IgD-negative memory B cell (primary cell): ENCODE measurements around the gene METRN. TPM values are rescaled to one million over a fixed set of nuclear protein-coding genes. Genes with fewer than 3 reads are reported as not detected.
A peak's percentile ranks its signal among the peaks of the same experiment; 100 is the strongest.

ENCODE experiments used
- H3K27ac Mint-ChIP-seq, 3 donors: one replicate each; pipeline ENCODE4 v1.8.0; 2020 to 2022; ENCODE audit warnings: mild to moderate bottlenecking in 3 of 3, mixed read lengths in 3 of 3, moderate library complexity in 1 of 3
- H3K27me3 Mint-ChIP-seq: one replicate; pipeline ENCODE4 v1.8.0; 2021; ENCODE audit warnings: mixed read lengths
- H3K36me3 Mint-ChIP-seq: one replicate; pipeline ENCODE4 v1.8.0; 2020; ENCODE audit warnings: mild to moderate bottlenecking, mixed read lengths
- H3K4me1 Mint-ChIP-seq, 3 donors: one replicate each; pipeline ENCODE4 v1.8.0; 2020 to 2022; ENCODE audit warnings: mixed read lengths in 3 of 3, mild to moderate bottlenecking in 1 of 3
- H3K4me3 Mint-ChIP-seq, 4 donors: one replicate each; pipeline ENCODE4 v1.8.0; 2020 to 2022; ENCODE audit warnings: mild to moderate bottlenecking in 4 of 4, mixed read lengths in 4 of 4, moderate library complexity in 3 of 4
- H3K9me3 Mint-ChIP-seq, 3 donors: one replicate each; pipeline ENCODE4 v1.8.0; 2020 to 2021; ENCODE audit warnings: mixed read lengths in 3 of 3, mild to moderate bottlenecking in 1 of 3
- polyA plus RNA-seq: library from polyadenylated mRNA; unstranded; fragments of 300-500 nt; fragmentation: Illumina TruSeq; gene quantifications from one replicate; pipeline ENCODE4 v1.2.3, GENCODE V29; 2021

Gene METRN
- polyA plus RNA-seq, 1 donor from 2014 or later = 2.8 TPM

DNA sequence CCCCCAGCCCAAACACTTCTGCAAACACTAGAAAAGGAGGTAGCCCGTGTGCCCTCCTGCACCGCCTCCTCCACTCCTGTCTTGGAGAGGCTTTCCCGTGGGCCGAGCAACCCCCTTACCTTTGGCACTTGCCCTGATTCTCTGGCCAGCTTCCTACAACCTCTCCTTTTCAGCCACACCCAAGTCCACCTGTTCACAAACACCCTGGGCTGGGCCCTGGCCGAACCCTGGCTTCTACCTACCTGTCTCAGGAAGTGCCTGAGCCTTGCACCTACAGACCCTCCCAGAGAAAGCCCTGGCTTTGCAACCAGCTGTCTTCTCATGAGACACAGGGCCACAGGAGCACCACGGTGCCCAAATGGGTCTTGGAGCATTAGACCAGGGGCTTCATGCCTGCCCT, 4.0 kb downstream of the METRN start:
- Mint-ChIP-seq H3K27me3 (peaks cover 12% of the 10 kb centered on the region), H3K36me3 (no peaks in the 10 kb centered on the region), H3K9me3 (no peaks in the 10 kb centered on the region), H3K4me1 (peaks cover 6 to 8% (median 8%) of the 10 kb centered on the region in 3 donors), H3K4me3 (peak overlapping the region in 3 of 4 donors; percentile 61 to 87 (median 72)), H3K27ac (peak overlapping the region in 2 of 3 donors; percentile 87 to 95)

DNA sequence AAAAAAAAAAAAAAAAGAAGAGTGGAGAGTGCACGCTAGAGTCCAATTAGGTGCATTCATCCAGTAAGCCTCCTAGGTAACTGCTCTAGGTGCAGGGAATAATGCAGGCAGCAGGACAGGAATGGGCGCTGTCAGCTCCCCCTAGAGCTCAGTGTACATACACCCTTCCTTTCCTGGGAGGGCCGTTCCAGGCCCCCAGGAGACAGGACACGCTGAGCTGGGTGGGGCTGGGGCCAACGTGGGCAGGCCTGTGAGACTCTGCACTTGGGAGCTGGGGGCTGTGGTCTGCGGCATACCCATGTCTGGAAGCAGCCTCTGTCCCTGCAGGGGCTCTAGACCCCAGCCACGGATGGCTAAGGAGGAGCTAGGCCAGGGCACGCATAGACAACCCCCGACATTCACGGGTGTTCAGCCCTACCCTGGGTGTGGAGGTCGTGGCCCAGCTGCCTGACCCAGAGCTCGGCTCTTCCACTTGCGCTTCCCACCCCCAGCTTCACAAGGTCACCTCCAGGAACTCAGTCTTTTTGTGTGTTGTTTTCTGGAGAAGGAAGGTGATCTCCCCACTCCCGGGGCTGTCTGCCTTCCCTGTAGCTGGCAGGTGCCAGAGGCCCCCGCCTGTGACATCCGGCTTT, 5.0 kb downstream of the METRN start:
- H3K4me1 Mint-ChIP-seq = peaks cover 6 to 8% (median 8%) of the 10 kb centered on the region in 3 donors
- H3K9me3 Mint-ChIP-seq = no peaks in the 10 kb centered on the region
- H3K4me3 Mint-ChIP-seq = peak overlapping the region; percentile 79 to 93 (median 89)
- H3K36me3 Mint-ChIP-seq = no peaks in the 10 kb centered on the region
- H3K27me3 Mint-ChIP-seq = peaks cover 8% of the 10 kb centered on the region
- peak overlapping the region; percentile 65 to 95 (median 89) for H3K27ac Mint-ChIP-seq

DNA sequence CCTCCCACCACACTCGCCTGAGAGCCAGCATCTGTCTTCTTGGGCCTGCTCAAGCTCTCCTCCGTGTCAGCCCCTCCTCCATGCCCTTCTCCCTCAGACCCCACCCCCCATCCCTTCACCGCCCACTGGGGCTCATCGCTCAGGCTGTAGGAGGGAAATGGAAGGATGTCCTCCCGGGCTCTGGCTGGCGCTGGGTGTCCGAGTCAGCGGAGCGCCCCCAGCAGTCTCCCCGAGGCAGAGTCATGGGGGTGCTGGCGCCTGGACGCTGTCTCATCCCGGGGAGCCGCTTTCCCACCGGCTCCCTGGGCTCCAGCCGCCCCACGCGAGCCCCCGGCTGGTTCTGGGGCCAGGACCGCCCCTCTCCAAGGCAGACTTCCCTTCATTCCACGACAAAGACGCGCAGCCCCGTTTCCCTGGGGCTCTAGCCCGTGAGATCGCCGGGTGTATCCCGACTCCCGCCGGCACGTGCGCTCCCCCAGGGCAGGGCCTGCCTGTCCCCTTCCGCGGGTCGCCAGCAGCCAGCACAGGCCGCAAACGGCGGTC, 5.6 kb downstream of the METRN start:
- Mint-ChIP-seq H3K4me1 (peaks cover 6 to 10% (median 8%) of the 10 kb centered on the region in 3 donors), H3K4me3 (peak overlapping the region; percentile 79 to 93 (median 89)), H3K36me3 (no peaks in the 10 kb centered on the region), H3K9me3 (no peaks in the 10 kb centered on the region), H3K27me3 (peaks cover 8% of the 10 kb centered on the region), H3K27ac (peak overlapping the region; percentile 65 to 95 (median 89))

DNA sequence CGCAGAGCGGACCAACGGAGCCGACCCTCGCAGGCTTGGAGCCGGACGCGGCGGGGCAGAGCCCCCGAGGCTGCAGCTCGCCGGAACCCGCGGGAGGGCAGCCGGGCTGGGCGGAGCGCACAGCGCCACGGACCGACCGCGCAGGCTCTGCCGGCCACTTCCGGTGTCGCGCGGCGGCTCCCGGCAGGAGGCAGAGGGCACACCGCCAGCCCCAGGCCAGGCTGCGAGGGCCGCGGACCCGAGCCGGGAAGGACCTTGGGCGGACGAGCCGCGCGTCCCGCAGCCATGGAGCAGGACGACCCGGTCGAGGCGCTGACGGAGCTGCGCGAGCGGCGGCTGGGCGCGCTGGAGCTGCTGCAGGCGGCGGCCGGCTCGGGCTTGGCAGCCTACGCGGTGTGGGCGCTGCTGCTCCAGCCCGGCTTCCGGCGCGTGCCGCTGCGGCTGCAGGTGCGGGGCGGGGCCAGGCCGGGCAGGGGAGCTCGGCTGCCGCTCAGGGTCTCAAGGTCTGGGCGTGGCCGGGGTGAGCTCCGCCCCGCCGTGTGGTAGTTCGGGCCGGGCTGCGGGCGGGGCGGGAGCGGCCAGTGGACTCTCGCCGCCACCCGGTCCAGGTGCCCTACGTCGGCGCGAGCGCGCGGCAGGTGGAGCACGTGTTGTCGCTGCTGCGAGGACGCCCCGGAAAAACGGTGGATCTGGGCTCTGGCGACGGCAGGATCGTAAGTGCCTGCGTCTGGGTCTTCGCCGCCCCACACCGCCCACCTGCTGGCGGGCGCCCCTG, 6.3 kb downstream of the METRN start, which contains the start of gene ANTKMT:
Gene ANTKMT, plus strand, starts transcription at position 157 of the 775 bp plus-strand sequence. Its CDS starts 129 bp downstream, at position 286.
- Mint-ChIP-seq H3K27ac (peak within 1 kb of the TSS; percentile 65 to 98 (median 89)), H3K36me3 (no peaks in the 10 kb centered on the region), H3K4me3 (peak within 1 kb of the TSS; percentile 79 to 93 (median 89)), H3K27me3 (peaks cover 5% of the 10 kb centered on the region), H3K4me1 (peaks cover 6 to 10% (median 8%) of the 10 kb centered on the region in 3 donors), H3K9me3 (no peaks in the 10 kb centered on the region)

DNA sequence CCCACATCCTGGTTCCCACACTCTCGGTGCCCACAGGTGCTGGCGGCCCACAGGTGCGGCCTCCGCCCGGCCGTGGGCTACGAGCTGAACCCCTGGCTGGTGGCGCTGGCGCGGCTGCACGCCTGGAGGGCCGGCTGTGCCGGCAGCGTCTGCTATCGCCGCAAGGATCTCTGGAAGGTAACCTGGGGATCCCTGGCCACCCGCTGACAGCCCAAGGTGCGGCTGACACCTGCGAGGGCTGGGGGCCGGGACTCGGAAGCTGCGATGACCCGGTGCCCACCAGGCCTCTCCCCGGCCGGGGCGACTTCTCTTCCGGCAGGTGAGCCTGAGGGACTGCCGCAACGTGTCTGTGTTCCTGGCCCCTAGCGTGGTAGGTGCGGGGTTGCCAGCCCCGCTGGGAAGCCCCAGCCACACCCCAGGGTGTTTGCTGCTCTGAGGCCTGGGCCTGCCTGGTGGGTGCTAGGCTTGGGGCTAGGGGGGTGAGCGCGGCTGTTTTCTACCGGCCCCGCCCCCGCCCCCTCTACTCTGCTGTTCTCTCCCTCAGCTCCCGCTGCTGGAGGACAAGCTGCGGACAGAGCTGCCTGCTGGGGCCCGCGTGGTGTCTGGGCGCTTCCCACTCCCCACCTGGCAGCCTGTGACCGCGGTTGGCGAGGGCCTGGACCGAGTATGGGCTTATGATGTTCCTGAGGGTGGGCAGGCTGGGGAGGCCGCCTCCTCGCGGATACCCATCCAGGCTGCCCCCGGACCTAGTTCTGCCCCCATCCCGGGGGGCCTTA, 7.0 kb downstream of the METRN start:
- no peaks in the 10 kb centered on the region for H3K36me3 Mint-ChIP-seq
- peak overlapping the region in 2 of 3 donors; percentile 63 to 98 for H3K27ac Mint-ChIP-seq
- H3K4me3 Mint-ChIP-seq = peak overlapping the region; percentile 30 to 81 (median 55)
- peaks cover 6 to 10% (median 6%) of the 10 kb centered on the region in 3 donors for H3K4me1 Mint-ChIP-seq
- no peaks in the 10 kb centered on the region for H3K9me3 Mint-ChIP-seq
- H3K27me3 Mint-ChIP-seq = no peaks in the 10 kb centered on the region

DNA sequence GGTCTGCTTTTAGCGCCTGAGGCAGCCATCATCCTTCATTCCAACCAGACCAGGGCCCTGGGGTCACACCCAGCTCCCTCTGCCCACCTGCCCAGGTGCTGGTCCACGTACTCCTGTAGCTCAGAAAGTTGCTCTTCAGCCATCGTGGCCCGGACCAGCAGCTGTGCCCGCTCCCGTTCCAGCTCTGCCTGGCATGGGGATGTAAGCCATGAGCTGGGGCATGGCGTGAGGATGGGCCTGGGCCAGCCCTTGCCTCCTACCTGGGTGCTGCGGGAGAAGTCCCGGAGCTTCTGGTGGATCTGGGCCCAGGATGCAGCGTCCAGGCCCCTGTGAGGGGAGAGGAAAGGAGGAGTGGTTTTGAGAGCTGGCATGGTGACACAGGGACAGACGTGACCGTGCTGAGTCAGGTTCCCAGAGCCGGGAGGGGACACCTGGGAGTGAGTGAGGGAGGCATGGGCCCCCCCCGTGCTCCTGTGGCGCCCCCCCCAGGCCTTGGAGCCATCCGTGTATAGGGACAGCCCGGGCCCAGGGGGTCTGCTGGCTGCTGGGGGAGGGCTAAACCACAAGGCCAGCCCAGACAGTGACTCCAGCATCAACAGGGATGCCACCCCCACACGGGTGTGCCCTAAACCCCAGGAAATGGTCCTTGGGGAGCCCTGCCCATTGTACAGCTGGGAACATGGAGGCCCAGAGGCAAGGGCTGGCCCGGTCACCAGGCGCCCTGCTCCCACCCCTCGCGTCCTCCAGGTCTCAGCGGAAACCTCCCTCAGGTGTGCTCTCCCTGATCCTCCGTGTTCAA, 8.1 kb downstream of the METRN start:
- Mint-ChIP-seq H3K4me3 (peak overlapping the region in 3 of 4 donors; percentile 45 to 81 (median 78)), H3K4me1 (peaks cover 6 to 10% (median 6%) of the 10 kb centered on the region in 3 donors), H3K27ac (peak overlapping the region; percentile 25 to 98 (median 59)), H3K36me3 (no peaks in the 10 kb centered on the region), H3K27me3 (no peaks in the 10 kb centered on the region), H3K9me3 (no peaks in the 10 kb centered on the region)

DNA sequence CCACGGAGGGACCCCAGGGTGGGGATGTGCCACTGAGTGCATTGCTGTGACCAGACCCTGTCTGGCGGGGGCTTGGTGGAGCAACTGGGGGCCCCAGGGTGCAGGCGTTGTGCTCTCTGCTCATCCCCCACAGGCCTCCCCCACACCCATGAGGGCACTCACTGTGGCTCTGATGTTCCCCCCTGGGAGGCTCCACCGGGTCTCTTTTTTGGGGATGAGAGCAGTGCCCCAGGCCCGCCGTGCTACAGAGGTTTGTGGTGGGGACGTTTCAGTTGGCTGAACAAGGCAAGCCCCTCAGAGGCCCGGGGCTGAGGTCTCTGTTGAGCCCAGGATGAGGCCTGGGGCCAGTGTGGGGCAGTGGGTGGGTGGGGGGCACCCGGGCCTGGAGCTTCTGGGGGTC, 8.8 kb downstream of the METRN start:
- Mint-ChIP-seq H3K4me3 (peak overlapping the region in 2 of 4 donors; percentile 32 to 40), H3K4me1 (peaks cover 6 to 10% (median 6%) of the 10 kb centered on the region in 3 donors), H3K27ac (peak overlapping the region in 1 of 3 donors; percentile 98), H3K27me3 (no peaks in the 10 kb centered on the region), H3K9me3 (no peaks in the 10 kb centered on the region), H3K36me3 (no peaks in the 10 kb centered on the region)

DNA sequence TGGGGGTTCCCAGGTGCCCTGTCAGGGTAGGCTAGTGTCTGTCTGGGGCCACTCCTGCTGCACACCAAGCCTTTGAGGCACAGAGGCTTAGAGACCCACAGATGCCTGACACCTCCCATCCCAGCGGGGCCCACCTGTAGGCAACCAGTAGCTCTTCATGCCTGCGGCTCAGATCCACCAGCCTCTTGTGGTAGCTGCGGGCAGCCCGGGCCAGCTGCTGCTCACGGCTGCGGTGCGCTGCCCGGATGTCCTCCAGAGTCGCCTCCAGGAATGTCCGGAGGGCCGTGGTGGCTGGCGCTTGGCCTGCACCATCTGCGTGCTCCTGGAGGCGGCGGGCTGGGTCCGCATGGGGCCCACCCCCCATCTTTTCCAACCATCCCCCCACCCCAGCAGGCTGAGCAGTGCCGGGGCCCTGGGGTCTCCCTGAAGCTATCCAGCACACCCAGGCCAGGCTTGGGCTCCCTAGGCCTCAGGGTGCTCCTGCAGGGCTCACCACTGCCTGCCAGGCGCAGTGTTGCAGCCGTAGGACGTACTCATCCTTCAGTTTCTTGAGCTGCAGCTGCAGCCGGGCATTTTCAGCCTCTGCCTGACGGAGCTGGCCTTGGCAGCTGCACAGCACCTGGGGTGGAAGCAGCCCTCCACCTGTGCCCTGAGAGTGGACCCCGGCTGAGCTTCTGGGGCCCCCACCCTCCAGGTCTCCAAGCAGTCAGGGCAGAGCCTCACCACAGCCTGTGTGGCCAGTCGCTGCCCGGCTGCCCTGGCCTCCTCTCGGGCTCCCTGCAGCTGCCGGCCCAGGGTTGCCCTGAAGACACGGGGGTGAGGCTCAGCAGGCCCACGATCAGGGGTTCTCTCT, 9.5 kb downstream of the METRN start:
- Mint-ChIP-seq H3K9me3 (no peaks in the 10 kb centered on the region), H3K36me3 (no peaks in the 10 kb centered on the region), H3K4me3 (peak overlapping the region in 1 of 4 donors; percentile 40), H3K27me3 (no peaks in the 10 kb centered on the region), H3K4me1 (peaks cover 5 to 8% (median 6%) of the 10 kb centered on the region in 3 donors), H3K27ac (peak overlapping the region in 2 of 3 donors; percentile 63 to 98)

DNA sequence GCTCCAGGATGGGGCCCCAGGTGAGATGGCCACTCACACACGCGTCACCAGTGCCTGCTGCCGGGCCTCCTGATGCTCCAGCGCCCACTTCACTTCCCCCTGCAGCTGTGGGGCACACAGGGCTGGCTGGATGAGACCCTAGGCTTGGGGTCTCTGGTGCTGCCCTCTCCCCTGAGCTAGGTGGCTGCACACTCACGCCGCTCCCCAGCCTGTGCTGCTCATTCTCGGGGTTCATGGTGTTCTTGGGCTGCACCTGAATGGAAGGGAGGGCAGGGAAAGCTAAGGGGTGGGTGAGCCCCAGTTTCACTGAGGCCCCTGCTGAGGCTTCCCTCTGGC, 10.1 kb downstream of the METRN start:
- Mint-ChIP-seq H3K36me3 (no peaks in the 10 kb centered on the region), H3K4me1 (peaks cover 3 to 6% (median 4%) of the 10 kb centered on the region in 3 donors), H3K27me3 (no peaks in the 10 kb centered on the region), H3K27ac (peak overlapping the region in 1 of 3 donors; percentile 98), H3K4me3 (peak overlapping the region in 1 of 4 donors; percentile 97), H3K9me3 (no peaks in the 10 kb centered on the region)

DNA sequence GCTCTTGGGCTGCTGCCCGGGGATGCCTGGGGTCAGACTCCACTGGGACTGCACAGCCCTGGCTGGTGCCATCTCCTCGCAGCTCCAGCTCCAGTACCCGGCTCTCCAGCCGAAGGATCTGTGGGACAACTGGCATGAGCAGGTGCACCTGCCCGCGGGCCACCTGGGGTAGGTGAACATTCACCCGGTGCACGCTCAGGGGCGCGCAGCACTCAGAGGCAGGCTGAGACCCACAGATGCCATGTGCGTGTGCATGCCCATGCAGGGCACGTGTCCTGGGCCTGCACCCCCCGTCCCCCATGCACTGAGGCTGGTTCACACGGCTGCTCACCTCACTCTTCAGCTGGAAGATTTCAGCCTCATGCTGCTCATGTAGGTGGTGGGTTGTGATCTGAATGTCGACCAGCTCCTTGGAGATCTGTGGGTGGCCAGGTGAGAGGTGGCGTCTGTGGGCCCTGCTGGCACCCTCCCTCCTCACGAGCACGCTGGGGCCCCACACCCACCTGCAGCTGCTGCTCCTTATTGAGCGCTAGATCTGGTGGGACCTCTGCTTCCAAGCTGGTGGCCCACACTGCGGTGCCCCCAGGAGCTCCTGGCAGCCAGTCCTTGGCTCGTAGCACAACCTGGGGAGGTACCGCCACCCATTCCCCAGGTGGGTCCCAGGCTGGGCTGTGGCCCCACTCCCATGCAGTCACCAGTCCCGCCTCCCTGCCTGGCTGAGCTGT, 10.7 kb downstream of the METRN start:
- H3K27ac Mint-ChIP-seq = peak overlapping the region in 2 of 3 donors; percentile 73 to 98
- H3K4me1 Mint-ChIP-seq = peaks cover 0 to 2% (median 0%) of the 10 kb centered on the region in 3 donors
- H3K9me3 Mint-ChIP-seq = no peaks in the 10 kb centered on the region
- H3K27me3 Mint-ChIP-seq = no peaks in the 10 kb centered on the region
- no peaks in the 10 kb centered on the region for H3K36me3 Mint-ChIP-seq
- H3K4me3 Mint-ChIP-seq = peak overlapping the region in 3 of 4 donors; percentile 41 to 97 (median 60)

DNA sequence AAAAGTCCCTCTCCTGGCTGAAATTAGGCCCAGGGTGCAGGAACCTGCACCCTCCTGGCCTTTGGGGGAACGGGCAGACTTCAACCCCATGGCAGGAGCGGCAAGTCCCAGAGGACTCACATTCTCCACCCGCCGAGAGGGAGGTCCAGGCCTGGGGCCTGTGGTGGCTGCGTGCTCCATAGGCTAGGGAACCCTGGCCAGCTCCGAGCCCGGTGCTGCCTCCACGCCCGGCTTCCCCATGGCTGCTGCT, 11.2 kb downstream of the METRN start:
- no peaks in the 10 kb centered on the region for H3K36me3 Mint-ChIP-seq
- peak overlapping the region in 2 of 3 donors; percentile 91 to 98 for H3K27ac Mint-ChIP-seq
- H3K4me3 Mint-ChIP-seq = peak overlapping the region in 3 of 4 donors; percentile 79 to 97 (median 85)
- peaks cover 0 to 2% (median 0%) of the 10 kb centered on the region in 3 donors for H3K4me1 Mint-ChIP-seq
- H3K9me3 Mint-ChIP-seq = no peaks in the 10 kb centered on the region
- H3K27me3 Mint-ChIP-seq = no peaks in the 10 kb centered on the region

DNA sequence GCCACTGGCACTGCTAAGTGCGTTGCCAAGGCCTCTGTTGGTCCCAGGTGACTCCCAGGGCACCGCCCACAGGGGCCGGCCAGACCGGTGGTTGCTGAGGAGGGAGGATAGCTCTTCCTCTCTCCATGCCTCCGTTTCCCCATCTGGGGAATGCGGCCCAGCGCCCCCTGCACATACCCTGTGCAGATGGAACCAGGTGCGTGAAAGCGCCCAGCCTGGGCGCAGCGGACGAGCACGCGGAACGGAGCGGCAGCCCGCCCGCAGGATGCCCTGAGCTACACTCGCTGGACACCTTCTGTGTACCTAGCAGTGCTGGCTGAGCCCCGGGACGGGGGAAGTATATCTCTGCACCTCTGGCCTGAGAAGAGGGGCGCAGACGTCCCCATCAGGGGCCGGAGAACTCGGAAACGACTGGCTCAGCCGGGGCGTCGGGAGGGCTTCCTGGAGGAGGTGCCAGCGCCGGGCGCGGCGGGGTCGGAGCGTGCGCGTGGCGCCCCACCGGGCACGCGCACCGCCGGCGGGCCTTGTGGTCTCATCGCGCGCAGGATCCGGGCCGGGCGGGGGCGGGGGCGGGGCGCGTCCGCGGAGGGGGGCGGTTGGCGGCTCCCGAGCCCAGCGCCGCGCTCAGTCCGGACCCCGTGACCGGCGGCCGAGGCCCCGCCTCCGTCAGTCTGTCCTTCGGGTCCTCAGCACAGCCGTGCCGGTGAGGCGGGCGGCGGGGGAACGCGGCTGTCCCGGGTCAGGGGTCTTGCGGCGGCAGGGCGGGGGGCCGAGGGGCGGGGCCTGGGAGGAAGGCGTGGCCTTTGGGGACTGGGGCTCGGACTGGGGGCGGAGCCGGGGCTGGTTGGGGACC, 11.7 kb downstream of the METRN start, which contains the start of the genes CCDC78 and HAGHL:
Gene CCDC78, minus strand, starts transcription at position 6 of the 853 bp plus-strand sequence. CDS start 76 bp downstream, outside the sequence.
Gene HAGHL, plus strand, starts transcription at position 669 of the 853 bp plus-strand sequence. CDS start 404 bp downstream, outside the sequence.
- peak within 1 kb of the TSS; percentile 79 to 97 (median 90) for H3K4me3 Mint-ChIP-seq
- peak within 1 kb of the TSS; percentile 78 to 98 (median 91) for H3K27ac Mint-ChIP-seq
- H3K4me1 Mint-ChIP-seq = peaks cover 0 to 2% (median 0%) of the 10 kb centered on the region in 3 donors
- H3K27me3 Mint-ChIP-seq = no peaks in the 10 kb centered on the region
- no peaks in the 10 kb centered on the region for H3K9me3 Mint-ChIP-seq
- H3K36me3 Mint-ChIP-seq = no peaks in the 10 kb centered on the region
